Measurements from ENCODE around the gene PRKAG2.

PRKAG2 gene

DNA sequence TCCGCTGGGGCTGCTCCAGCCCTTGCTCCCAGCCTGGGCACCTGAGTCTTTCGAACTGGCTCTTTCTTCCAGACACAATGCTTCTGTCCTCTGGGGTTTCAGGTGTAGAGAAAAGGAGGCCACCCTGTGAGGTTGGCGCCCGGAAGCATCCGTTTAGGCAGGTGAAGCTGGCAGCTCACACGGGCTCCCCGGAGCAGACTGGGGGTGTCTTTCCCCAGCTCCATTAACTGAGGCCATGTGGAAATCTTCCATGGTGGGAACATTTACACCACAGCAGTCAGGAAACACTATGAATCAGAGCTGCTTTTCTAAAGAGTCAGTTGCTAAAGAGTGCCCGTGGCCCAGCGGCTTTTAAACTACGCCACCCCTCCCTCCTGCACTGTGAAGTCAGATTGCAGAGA lies 29.2 kb downstream of the PRKAG2 start:
- TF ChIP-seq, protein P1, sequence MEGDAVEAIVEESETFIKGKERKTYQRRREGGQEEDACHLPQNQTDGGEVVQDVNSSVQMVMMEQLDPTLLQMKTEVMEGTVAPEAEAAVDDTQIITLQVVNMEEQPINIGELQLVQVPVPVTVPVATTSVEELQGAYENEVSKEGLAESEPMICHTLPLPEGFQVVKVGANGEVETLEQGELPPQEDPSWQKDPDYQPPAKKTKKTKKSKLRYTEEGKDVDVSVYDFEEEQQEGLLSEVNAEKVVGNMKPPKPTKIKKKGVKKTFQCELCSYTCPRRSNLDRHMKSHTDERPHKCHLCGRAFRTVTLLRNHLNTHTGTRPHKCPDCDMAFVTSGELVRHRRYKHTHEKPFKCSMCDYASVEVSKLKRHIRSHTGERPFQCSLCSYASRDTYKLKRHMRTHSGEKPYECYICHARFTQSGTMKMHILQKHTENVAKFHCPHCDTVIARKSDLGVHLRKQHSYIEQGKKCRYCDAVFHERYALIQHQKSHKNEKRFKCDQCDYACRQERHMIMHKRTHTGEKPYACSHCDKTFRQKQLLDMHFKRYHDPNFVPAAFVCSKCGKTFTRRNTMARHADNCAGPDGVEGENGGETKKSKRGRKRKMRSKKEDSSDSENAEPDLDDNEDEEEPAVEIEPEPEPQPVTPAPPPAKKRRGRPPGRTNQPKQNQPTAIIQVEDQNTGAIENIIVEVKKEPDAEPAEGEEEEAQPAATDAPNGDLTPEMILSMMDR (conservative IDR thresholded peaks at IDR 0.05; ENCODE audit: low read depth, low read length): no peak
- H3K79me2 ChIP-seq (ENCODE audit: insufficient read depth, low read depth): no peaks in the 10 kb centered on the region
- H3K4me1 ChIP-seq (ENCODE audit: low read depth, poor library complexity, severe bottlenecking): no peaks in the 10 kb centered on the region
- H3K4me2 ChIP-seq: no peak overlapping the region
- no peak overlapping the region for H3K9ac ChIP-seq
- H3K4me3 ChIP-seq (IDR thresholded peaks at IDR 0.05; ENCODE audit: insufficient read depth, low read depth, low read length): no peak overlapping the region
- no peaks in the 10 kb centered on the region for H3K27me3 ChIP-seq (ENCODE audit: insufficient read depth, low read depth)
- no peak overlapping the region for H2AFZ ChIP-seq (ENCODE audit: low read depth)
- H3K27ac ChIP-seq: no peak overlapping the region
- H3K36me3 ChIP-seq (ENCODE audit: insufficient read depth): no peaks in the 10 kb centered on the region
- H4K20me1 ChIP-seq (ENCODE audit: insufficient read depth): no peaks in the 10 kb centered on the region

DNA sequence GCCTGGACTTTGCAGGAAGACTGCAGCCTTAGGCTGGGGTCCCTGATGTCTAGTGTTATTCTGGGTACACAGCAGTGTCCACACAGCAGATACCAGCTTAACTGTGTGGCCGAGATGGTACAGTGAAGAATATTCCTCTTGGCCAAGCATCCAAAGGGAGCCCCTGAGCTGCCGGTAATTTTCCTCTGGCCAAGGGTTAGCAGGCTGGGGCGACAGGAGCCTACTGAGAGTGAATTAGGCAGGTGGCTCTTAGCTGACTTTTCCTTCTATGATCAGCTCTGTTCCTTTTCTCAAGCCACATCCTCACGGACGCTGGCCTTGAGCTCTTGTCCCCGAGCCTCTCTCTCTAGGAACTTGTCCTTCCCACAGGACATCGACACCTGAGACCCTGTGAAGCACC lies 29.8 kb downstream of the PRKAG2 start:
- no peaks in the 10 kb centered on the region for H3K79me2 ChIP-seq (ENCODE audit: insufficient read depth, low read depth)
- no peaks in the 10 kb centered on the region for H3K27me3 ChIP-seq (ENCODE audit: insufficient read depth, low read depth)
- H3K27ac ChIP-seq: no peak overlapping the region
- TF ChIP-seq, protein P1 (conservative IDR thresholded peaks at IDR 0.05; ENCODE audit: low read depth, low read length): no peak
- no peaks in the 10 kb centered on the region for H3K36me3 ChIP-seq (ENCODE audit: insufficient read depth)
- no peak overlapping the region for H3K4me2 ChIP-seq
- no peaks in the 10 kb centered on the region for H4K20me1 ChIP-seq (ENCODE audit: insufficient read depth)
- H3K4me1 ChIP-seq (ENCODE audit: low read depth, poor library complexity, severe bottlenecking): no peaks in the 10 kb centered on the region
- H3K4me3 ChIP-seq (IDR thresholded peaks at IDR 0.05; ENCODE audit: insufficient read depth, low read depth, low read length): no peak overlapping the region
- H2AFZ ChIP-seq (ENCODE audit: low read depth): no peak overlapping the region
- H3K9ac ChIP-seq: no peak overlapping the region

DNA sequence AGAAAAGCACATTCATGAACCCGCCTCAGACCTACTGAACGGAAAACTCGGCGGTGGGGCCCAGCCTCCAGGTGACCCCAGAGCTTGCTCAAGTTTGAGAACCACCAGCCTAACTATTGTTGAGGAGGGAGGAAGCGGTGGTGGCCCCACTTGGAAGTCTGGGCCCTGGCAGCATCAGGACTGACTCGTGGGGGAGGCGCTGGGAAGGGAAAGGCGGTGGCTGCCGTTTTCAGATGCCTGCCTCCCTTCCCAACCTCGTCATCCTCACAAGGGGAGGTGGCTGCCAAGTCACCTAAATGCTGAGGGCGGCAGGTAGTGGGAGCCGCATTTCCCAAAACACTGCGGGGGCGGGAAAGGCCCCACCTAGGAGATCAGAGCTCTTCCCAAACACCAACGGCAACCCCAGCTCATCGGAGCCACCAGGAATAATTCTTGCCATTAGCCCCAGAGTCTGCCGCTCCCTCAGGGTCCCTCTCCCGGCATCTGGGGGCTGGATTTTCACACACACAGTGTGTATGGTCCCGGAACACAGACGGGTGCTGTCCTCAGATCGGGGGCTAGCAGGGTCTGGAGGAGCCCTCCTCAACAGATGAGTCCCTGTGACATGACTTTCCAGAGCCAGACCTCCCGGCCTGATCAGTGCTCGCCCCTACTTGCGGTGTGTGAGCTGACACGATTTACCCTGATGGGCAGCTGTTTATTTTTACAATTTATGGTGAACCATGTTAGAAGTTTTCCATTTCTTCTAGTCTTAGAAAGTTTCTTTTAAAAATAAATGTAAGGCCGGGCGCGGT lies 31.3 kb downstream of the PRKAG2 start:
- Histone ChIP-seq H4K20me1 (ENCODE audit: insufficient read depth) (no peaks in the 10 kb centered on the region), H3K27me3 (ENCODE audit: insufficient read depth, low read depth) (no peaks in the 10 kb centered on the region), H3K4me3 (IDR thresholded peaks at IDR 0.05; ENCODE audit: insufficient read depth, low read depth, low read length) (no peak overlapping the region), H2AFZ (ENCODE audit: low read depth) (no peak overlapping the region), H3K9ac (no peak overlapping the region), H3K79me2 (ENCODE audit: insufficient read depth, low read depth) (no peaks in the 10 kb centered on the region), H3K36me3 (ENCODE audit: insufficient read depth) (no peaks in the 10 kb centered on the region), H3K4me1 (ENCODE audit: low read depth, poor library complexity, severe bottlenecking) (no peaks in the 10 kb centered on the region), H3K4me2 (no peak overlapping the region), H3K27ac (no peak overlapping the region)
- TF ChIP-seq, protein P1 (conservative IDR thresholded peaks at IDR 0.05; ENCODE audit: low read depth, low read length): no peak

DNA sequence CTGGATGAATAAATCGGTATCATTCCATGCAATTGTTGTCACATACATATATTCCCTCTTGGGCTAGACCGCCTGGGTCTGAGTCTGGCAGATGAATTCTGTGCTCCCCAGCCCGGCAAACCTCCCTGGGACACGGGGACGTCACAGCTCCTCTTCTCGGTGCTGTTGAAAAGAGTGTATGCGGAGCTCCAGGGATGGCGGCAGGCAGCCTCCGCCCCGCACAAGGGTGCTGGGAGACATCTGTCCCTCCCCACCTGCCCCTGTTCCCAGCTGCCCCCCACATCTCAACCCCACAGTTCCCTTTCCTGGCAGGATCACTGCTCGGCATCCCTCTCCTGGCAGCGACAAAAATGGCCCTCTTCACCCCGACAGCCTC lies 32.1 kb downstream of the PRKAG2 start:
- H3K79me2 ChIP-seq (ENCODE audit: insufficient read depth, low read depth): no peaks in the 10 kb centered on the region
- no peak overlapping the region for H3K27ac ChIP-seq
- H3K36me3 ChIP-seq (ENCODE audit: insufficient read depth): no peaks in the 10 kb centered on the region
- no peaks in the 10 kb centered on the region for H3K27me3 ChIP-seq (ENCODE audit: insufficient read depth, low read depth)
- no peak overlapping the region for H3K9ac ChIP-seq
- TF ChIP-seq, protein P1 (conservative IDR thresholded peaks at IDR 0.05; ENCODE audit: low read depth, low read length): no peak
- no peak overlapping the region for H3K4me3 ChIP-seq (IDR thresholded peaks at IDR 0.05; ENCODE audit: insufficient read depth, low read depth, low read length)
- no peaks in the 10 kb centered on the region for H4K20me1 ChIP-seq (ENCODE audit: insufficient read depth)
- no peaks in the 10 kb centered on the region for H3K4me1 ChIP-seq (ENCODE audit: low read depth, poor library complexity, severe bottlenecking)
- H3K4me2 ChIP-seq: no peak overlapping the region
- H2AFZ ChIP-seq (ENCODE audit: low read depth): no peak overlapping the region
